Measurements from ENCODE around the gene ZNF438.

DNA sequence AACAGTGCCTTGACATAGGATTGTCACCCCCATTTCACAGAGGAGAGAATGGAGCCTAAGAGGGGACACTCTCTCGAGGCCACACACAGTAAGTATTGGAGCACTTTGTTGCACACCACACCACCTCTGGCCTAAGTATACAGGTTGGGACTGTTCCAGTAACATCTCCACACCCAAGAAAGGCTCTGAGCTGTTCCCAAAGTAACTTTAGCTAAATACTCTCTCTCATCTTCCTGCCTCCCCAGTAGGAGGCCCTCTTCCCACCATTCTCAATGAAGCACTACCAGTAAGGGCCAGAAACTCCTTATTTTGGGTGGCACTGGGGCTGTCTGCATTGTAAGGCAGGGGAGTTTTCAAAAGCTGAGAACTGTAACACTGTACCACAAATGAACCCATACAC lies 189.5 kb downstream of the ZNF438 start:
- TF ChIP-seq, protein P1, sequence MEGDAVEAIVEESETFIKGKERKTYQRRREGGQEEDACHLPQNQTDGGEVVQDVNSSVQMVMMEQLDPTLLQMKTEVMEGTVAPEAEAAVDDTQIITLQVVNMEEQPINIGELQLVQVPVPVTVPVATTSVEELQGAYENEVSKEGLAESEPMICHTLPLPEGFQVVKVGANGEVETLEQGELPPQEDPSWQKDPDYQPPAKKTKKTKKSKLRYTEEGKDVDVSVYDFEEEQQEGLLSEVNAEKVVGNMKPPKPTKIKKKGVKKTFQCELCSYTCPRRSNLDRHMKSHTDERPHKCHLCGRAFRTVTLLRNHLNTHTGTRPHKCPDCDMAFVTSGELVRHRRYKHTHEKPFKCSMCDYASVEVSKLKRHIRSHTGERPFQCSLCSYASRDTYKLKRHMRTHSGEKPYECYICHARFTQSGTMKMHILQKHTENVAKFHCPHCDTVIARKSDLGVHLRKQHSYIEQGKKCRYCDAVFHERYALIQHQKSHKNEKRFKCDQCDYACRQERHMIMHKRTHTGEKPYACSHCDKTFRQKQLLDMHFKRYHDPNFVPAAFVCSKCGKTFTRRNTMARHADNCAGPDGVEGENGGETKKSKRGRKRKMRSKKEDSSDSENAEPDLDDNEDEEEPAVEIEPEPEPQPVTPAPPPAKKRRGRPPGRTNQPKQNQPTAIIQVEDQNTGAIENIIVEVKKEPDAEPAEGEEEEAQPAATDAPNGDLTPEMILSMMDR (IDR thresholded peaks at IDR 0.05): no peak
- TF ChIP-seq POLR2A (IDR thresholded peaks at IDR 0.05): no peak

All from Peyer's patch (tissue), 4 donors.